B cell (primary cell): ENCODE measurements around the gene SYNRG. TPM values are rescaled to one million over a fixed set of nuclear protein-coding genes. Genes with fewer than 3 reads are reported as not detected.

Source experiments
- ATAC-seq: fragments of 200-7000 bp; cut with Tn5 transposase; one replicate; pipeline ENCODE4 v1.10.0; 2021; ENCODE audit warnings: low read depth, mild to moderate bottlenecking, moderate number of reproducible peaks, moderate library complexity
- CTCF ChIA-PET: fragments of 350-600 bp; sonication (Branson Sonifier 250); formaldehyde crosslinking; loops from one replicate; lab custom pipeline; 2021; ENCODE audit warnings: antibody characterized with exemption, inconsistent platforms; lab: Charles Lee
- POLR2A ChIA-PET: fragments of 350-600 bp; sonication (Branson Sonifier 250); formaldehyde crosslinking; loops from one replicate; lab custom pipeline; 2021; ENCODE audit warnings: antibody characterized with exemption; lab: Charles Lee
- DNase-seq: peaks from one replicate; pipeline ENCODE4 v3.0.0; 2013
- H2AFZ ChIP-seq: 2 replicates; pipeline ENCODE4 v1.6.1; 2012; ENCODE audit warnings: mild to moderate bottlenecking, low read depth, low read length; ENCODE audit not compliant: insufficient read depth, poor library complexity, severe bottlenecking
- H3K27ac ChIP-seq, 2 donors: 1 replicate in 1 of 2; 2 replicates in 1 of 2; pipeline ENCODE4 v1.5.1; 2012 to 2013; ENCODE audit warnings: low read length in 2 of 2, mild to moderate bottlenecking in 2 of 2, moderate library complexity in 1 of 2
- H3K27me3 ChIP-seq, 4 experiments: fragments of 200-600 bp in 1 of 4; sonication (generic) in 1 of 4; replicated peaks in 1 of 4; 1 replicate in 2 of 4; 2 replicates in 2 of 4; pipeline versions ENCODE4 v1.6.1 to v1.7.0; 2013 to 2016; ENCODE audit warnings: low read length in 3 of 4, mild to moderate bottlenecking in 2 of 4, mixed read lengths in 1 of 4, moderate library complexity in 1 of 4; ENCODE audit not compliant: insufficient read depth in 4 of 4, control insufficient read depth in 3 of 4; ENCODE audit errors: control extremely low read depth in 1 of 4
- H3K36me3 ChIP-seq, 2 experiments: replicated peaks in 1 of 2; 1 replicate in 1 of 2; 2 replicates in 1 of 2; pipeline versions ENCODE4 v1.6.1 to v1.7.1; 2013; ENCODE audit warnings: low read length in 1 of 2; ENCODE audit not compliant: insufficient read depth in 2 of 2, control insufficient read depth in 1 of 2; ENCODE audit errors: control extremely low read depth in 1 of 2, extremely low read depth in 1 of 2
- H3K4me1 ChIP-seq, 2 donors: fragments of 200-600 bp in 1 of 2; sonication (generic) in 1 of 2; 1 replicate in 1 of 2; 2 replicates in 1 of 2; pipeline versions ENCODE4 v1.5.1 to v1.6.1; 2013 to 2017; ENCODE audit warnings: low read length in 2 of 2; ENCODE audit not compliant: control insufficient read depth in 2 of 2, insufficient read depth in 2 of 2
- H3K4me2 ChIP-seq: replicated peaks from 2 replicates; pipeline ENCODE3; 2012; ENCODE audit warnings: mild to moderate bottlenecking, low read depth, low read length; ENCODE audit not compliant: poor library complexity, severe bottlenecking
- H3K4me3 ChIP-seq, 5 experiments: fragments of 200-600 bp in 1 of 5; sonication (generic) in 1 of 5; 1 replicate in 3 of 5; 2 replicates in 2 of 5; pipeline versions ENCODE4 v1.5.1 to v1.7.0; 2011 to 2016; ENCODE audit warnings: low read length in 4 of 5, mild to moderate bottlenecking in 4 of 5, low read depth in 2 of 5, control low read depth in 1 of 5, moderate library complexity in 1 of 5; ENCODE audit not compliant: insufficient read depth in 1 of 5; ENCODE audit errors: control extremely low read depth in 1 of 5, extremely low read depth in 1 of 5
- H3K79me2 ChIP-seq: fragments of 200-600 bp; sonication (generic); one replicate; pipeline ENCODE4 v1.6.0; 2016; ENCODE audit warnings: low read length; ENCODE audit not compliant: control insufficient read depth, insufficient read depth
- H3K9ac ChIP-seq: fragments of 200-600 bp; sonication (generic); 2 replicates; pipeline ENCODE4 v1.6.1; 2017; ENCODE audit warnings: mild to moderate bottlenecking, low read length, moderate library complexity
- H3K9me3 ChIP-seq, 3 donors: one replicate each; pipeline versions ENCODE4 v1.6.1 to v1.7.1; 2013; ENCODE audit warnings: low read length in 2 of 3; ENCODE audit not compliant: control insufficient read depth in 2 of 3, insufficient read depth in 1 of 3; ENCODE audit errors: control extremely low read depth in 1 of 3
- H4K20me1 ChIP-seq: 2 replicates; pipeline ENCODE4 v1.6.0; 2012; ENCODE audit warnings: mild to moderate bottlenecking, low read length; ENCODE audit not compliant: insufficient read depth, control insufficient read depth, poor library complexity, severe bottlenecking
- H3K27ac Mint-ChIP-seq: one replicate; pipeline ENCODE4 v1.8.0; 2021; ENCODE audit warnings: mixed read lengths
- H3K27me3 Mint-ChIP-seq: one replicate; pipeline ENCODE4 v1.8.0; 2021; ENCODE audit warnings: mixed read lengths
- H3K4me1 Mint-ChIP-seq: one replicate; pipeline ENCODE4 v1.8.0; 2021; ENCODE audit warnings: mixed read lengths
- H3K4me3 Mint-ChIP-seq: one replicate; pipeline ENCODE4 v1.8.0; 2021; ENCODE audit warnings: mixed read lengths
- H3K9me3 Mint-ChIP-seq: one replicate; pipeline ENCODE4 v1.8.0; 2022; ENCODE audit warnings: mixed read lengths; ENCODE audit not compliant: insufficient read depth
- CTCF ChIP-seq: fragments of 200-600 bp; IDR thresholded peaks from one replicate; pipeline ENCODE4 v1.8.0; 2022; ENCODE audit warnings: antibody characterized with exemption, mild to moderate bottlenecking
- EZH2 ChIP-seq: IDR thresholded peaks from 2 replicates; pipeline ENCODE4 v1.6.1; 2012; ENCODE audit warnings: borderline replicate concordance, low read depth, mild to moderate bottlenecking, moderate library complexity, low read length; ENCODE audit not compliant: insufficient read depth, poor library complexity, severe bottlenecking
- WGBS: methylation state at CpG from one replicate; pipeline ENCODE4 v1.1.5; 2013; ENCODE audit warnings: missing lambda C conversion rate; ENCODE audit not compliant: insufficient coverage; 5-methylcytosine and 5-hydroxymethylcytosine counted together
- intact Hi-C: fragments of 100-400 bp; cut with micrococcal nuclease; formaldehyde crosslinking; loops from one replicate; pipeline ENCODE4 v1.10.0; 2022
- polyA plus RNA-seq: library from polyadenylated mRNA; depleted of rRNA; stranded (reverse); fragments of >200 nt; gene quantifications from 2 replicates; pipeline ENCODE4 v1.2.3, GENCODE V29; 2012
- total RNA-seq, 2 donors: library from RNA; stranded (reverse); fragments of 120-200 nt in 1 of 2; gene quantifications; 1 replicate in 1 of 2; 2 replicates in 1 of 2; pipeline versions ENCODE4 v1.2.3 to v1.2.4, GENCODE V29; 2013 to 2022

The SYNRG gene
- total and polyA plus RNA-seq, 2 donors (not counting 1 experiment from before 2014, with no cell fraction given), result 31.8 to 113 TPM

- no peaks in the 10 kb centered on the region for H3K9me3 Mint-ChIP-seq
- peaks cover under 1 to 12% of the 10 kb centered on the region in 2 experiments for H3K36me3 ChIP-seq
- ChIA-PET CTCF (no interaction called here), POLR2A (no interaction called here)
- H3K27ac ChIP-seq, result no peak overlapping the region
- no peaks in the 10 kb centered on the region for H3K4me1 ChIP-seq
- WGBS, result 97% methylated on average over 17 of the region's 17 CpGs
- H3K4me3 ChIP-seq, result no peak overlapping the region
- no peaks in the 10 kb centered on the region for H3K79me2 ChIP-seq
- H4K20me1 ChIP-seq, result no peaks in the 10 kb centered on the region
- no peak overlapping the region for H3K4me2 ChIP-seq
- no peak overlapping the region for H3K27ac Mint-ChIP-seq
- DNase-seq (no peak), ATAC-seq (no peak)
- no peaks in the 10 kb centered on the region for H3K27me3 ChIP-seq
- H3K9me3 ChIP-seq, result no peaks in the 10 kb centered on the region
- no peak overlapping the region for H3K9ac ChIP-seq
- TF ChIP-seq CTCF (no peak), EZH2 (no peak)
- intact Hi-C loops, result no loop called here
- no peak overlapping the region for H2AFZ ChIP-seq
- no peak overlapping the region for H3K4me3 Mint-ChIP-seq
- no peaks in the 10 kb centered on the region for H3K27me3 Mint-ChIP-seq
- no peaks in the 10 kb centered on the region for H3K4me1 Mint-ChIP-seq
These were observed 99.2 kb downstream of the SYNRG start for GRCh38 chr17:37510056-37510455.

GRCh38 chr17:37507111-37507510 is 102.1 kb downstream of the SYNRG start:
- intact Hi-C loops, result no loop called here
- H3K4me1 ChIP-seq, result no peaks in the 10 kb centered on the region
- CTCF ChIA-PET, result no interaction called here
- H2AFZ ChIP-seq, result no peak overlapping the region
- TF ChIP-seq EZH2, result no peak
- no peak for TF ChIP-seq CTCF
- POLR2A ChIA-PET, result no interaction called here
- H3K4me3 ChIP-seq, result no peak overlapping the region
- Mint-ChIP-seq H3K9me3 (no peaks in the 10 kb centered on the region), H3K4me1 (no peaks in the 10 kb centered on the region), H3K27ac (no peak overlapping the region), H3K4me3 (no peak overlapping the region), H3K27me3 (no peaks in the 10 kb centered on the region)
- H3K36me3 ChIP-seq, result peaks cover 0 to 2% of the 10 kb centered on the region in 2 experiments
- no peaks in the 10 kb centered on the region for H3K9me3 ChIP-seq
- DNase-seq (no peak), ATAC-seq (no peak)
- H3K4me2 ChIP-seq, result no peak overlapping the region
- no peaks in the 10 kb centered on the region for H3K79me2 ChIP-seq
- no peaks in the 10 kb centered on the region for H4K20me1 ChIP-seq
- over 99% methylated on average over 9 of the region's 9 CpGs for WGBS
- no peaks in the 10 kb centered on the region for H3K27me3 ChIP-seq
- H3K9ac ChIP-seq, result no peak overlapping the region
- H3K27ac ChIP-seq, result no peak overlapping the region
